Progenitor cell of endocrine pancreas (in vitro differentiated cells): ENCODE data around the gene KMT2A. TPM values are rescaled to one million over a fixed set of nuclear protein-coding genes. Genes with fewer than 3 reads are reported as not detected.
"Not testable (repeated sequence)": the region's sequence is repeated elsewhere in the genome, so short reads cannot be mapped to it uniquely, and the experiment has no call there.

Source experiments
- DNase-seq: peaks from one replicate; pipeline ENCODE4 v3.0.0; 2021; ENCODE audit warnings: low spot score; ENCODE audit not compliant: unreplicated experiment
- H3K27ac Mint-ChIP-seq: 2 replicates; pipeline ENCODE4 v1.8.0; 2021; ENCODE audit warnings: mild to moderate bottlenecking, moderate library complexity, mixed read lengths
- H3K27me3 Mint-ChIP-seq: 2 replicates; pipeline ENCODE4 v1.8.0; 2021; ENCODE audit warnings: mixed read lengths
- H3K36me3 Mint-ChIP-seq: 2 replicates; pipeline ENCODE4 v1.8.0; 2022; ENCODE audit warnings: mixed read lengths; ENCODE audit not compliant: insufficient read depth
- H3K4me1 Mint-ChIP-seq: 2 replicates; pipeline ENCODE4 v1.8.0; 2021; ENCODE audit warnings: low read depth, mixed read lengths
- H3K4me3 Mint-ChIP-seq: 2 replicates; pipeline ENCODE4 v1.8.0; 2021; ENCODE audit warnings: low read depth, mild to moderate bottlenecking, moderate library complexity, mixed read lengths
- H3K9me3 Mint-ChIP-seq: 2 replicates; pipeline ENCODE4 v1.8.0; 2021; ENCODE audit warnings: low read depth, mixed read lengths
- total RNA-seq: library from RNA; stranded (reverse); gene quantifications from 2 replicates; pipeline ENCODE4 v1.2.1, GENCODE V29; 2021
- TF ChIP-seq, protein P1 (sequence below): fragments of 200-600 bp; sonication (generic); IDR thresholded peaks from one replicate; pipeline ENCODE4 v1.5.0; 2021; ENCODE audit warnings: antibody characterized with exemption, mild to moderate bottlenecking; ENCODE audit not compliant: unreplicated experiment

The KMT2A gene
- total RNA-seq, 1 donor from 2014 or later = 89.1 TPM

DNA sequence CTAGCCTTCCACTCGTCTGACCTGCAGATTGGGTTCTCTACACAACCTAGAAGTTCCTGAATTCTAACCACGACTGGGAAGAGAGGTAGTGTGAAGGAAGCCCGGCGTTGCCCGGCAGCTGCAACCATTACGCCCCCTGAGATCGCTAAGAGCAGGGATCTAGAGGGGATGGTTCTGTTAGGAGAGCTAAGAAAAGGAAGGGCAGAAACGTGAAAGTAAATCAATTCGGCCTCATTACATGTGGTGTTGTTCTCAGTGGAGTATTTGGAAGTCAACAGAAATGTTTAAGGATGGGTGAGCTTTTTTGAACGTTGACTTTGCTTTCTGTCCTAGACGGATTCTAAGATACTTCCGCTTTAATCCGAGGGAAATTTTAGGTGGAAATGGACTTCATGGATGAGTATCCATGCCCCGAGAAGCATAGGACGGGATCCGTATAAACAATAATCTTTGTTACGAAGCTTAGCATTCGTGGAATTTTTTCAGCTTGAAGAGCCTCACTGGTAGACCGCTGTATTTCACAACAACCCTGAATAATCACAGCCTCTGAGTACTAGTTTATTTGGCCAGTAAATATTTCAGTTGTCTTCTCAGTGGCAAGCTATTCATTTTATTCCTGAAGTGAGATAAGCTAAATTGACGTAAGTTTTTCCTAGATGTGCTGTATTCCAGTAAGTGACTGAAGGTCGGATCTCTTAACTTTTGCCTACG lies 34.3 kb upstream of the KMT2A start:
- peaks cover 16% of the 10 kb centered on the region for H3K4me1 Mint-ChIP-seq
- peak overlapping the region; percentile 95 for H3K4me3 Mint-ChIP-seq
- DNase-seq = no peak
- no peaks in the 10 kb centered on the region for H3K9me3 Mint-ChIP-seq
- H3K27me3 Mint-ChIP-seq = no peaks in the 10 kb centered on the region
- TF ChIP-seq, protein P1, sequence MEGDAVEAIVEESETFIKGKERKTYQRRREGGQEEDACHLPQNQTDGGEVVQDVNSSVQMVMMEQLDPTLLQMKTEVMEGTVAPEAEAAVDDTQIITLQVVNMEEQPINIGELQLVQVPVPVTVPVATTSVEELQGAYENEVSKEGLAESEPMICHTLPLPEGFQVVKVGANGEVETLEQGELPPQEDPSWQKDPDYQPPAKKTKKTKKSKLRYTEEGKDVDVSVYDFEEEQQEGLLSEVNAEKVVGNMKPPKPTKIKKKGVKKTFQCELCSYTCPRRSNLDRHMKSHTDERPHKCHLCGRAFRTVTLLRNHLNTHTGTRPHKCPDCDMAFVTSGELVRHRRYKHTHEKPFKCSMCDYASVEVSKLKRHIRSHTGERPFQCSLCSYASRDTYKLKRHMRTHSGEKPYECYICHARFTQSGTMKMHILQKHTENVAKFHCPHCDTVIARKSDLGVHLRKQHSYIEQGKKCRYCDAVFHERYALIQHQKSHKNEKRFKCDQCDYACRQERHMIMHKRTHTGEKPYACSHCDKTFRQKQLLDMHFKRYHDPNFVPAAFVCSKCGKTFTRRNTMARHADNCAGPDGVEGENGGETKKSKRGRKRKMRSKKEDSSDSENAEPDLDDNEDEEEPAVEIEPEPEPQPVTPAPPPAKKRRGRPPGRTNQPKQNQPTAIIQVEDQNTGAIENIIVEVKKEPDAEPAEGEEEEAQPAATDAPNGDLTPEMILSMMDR = no peak
- peak overlapping the region; percentile 100 for H3K27ac Mint-ChIP-seq
- peaks cover 3% of the 10 kb centered on the region for H3K36me3 Mint-ChIP-seq

DNA sequence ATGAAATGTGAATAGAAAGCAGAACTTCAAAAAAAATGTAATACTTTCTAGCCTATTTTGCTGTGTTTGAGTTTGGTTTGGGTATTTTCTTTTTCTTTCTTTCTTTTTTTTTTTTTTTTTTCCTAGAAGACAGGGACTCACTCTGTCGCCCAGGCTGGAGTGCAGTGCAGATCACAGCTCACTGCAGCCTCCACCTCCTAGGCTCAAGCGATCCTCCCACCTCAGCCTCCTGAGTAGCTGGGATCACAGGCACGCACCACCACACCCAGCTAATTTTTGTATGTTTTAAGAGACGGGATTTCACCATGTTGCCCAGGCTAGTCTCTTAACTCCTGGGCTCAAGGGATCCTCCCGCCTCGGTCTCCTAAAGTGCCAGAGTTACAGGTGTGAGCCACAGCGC lies 33.7 kb upstream of the KMT2A start:
- peak overlapping the region; percentile 95 for H3K4me3 Mint-ChIP-seq
- H3K27me3 Mint-ChIP-seq, H3K36me3 Mint-ChIP-seq, H3K9me3 Mint-ChIP-seq, H3K27ac Mint-ChIP-seq, DNase-seq: not testable (repeated sequence)
- peaks cover 16% of the 10 kb centered on the region for H3K4me1 Mint-ChIP-seq

DNA sequence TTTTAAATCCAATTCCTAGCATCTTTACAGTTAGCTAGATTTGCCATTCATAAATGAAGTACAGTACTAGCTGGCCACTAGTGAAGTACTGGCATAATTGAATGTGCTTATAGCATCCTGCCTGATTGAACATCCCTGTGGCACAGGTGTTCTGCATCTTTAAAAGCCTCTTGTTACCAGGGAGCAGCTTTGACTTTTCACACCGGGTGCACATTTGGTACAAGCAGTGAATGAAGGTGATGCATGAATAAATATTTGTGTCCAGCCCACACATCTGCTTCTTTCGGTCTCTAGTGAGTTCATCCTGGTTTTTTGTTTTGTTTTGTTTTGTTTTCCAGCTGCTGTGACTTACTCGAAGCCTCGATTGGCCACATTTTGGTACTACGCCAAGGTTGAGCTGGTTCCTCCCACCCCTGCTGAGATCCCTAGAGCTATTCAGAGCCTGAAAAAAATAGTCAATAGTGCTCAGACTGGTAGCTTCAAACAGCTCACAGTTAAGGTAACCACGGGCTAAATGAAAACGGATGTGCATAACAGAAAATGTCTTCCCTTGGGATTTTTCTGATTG lies 29.6 kb upstream of the KMT2A start:
- peaks cover 2% of the 10 kb centered on the region for H3K36me3 Mint-ChIP-seq
- H3K4me3 Mint-ChIP-seq = no peak overlapping the region
- DNase-seq = no peak
- peaks cover 14% of the 10 kb centered on the region for H3K4me1 Mint-ChIP-seq
- H3K27ac Mint-ChIP-seq = no peak overlapping the region
- TF ChIP-seq, protein P1 = no peak
- no peaks in the 10 kb centered on the region for H3K27me3 Mint-ChIP-seq
- no peaks in the 10 kb centered on the region for H3K9me3 Mint-ChIP-seq

DNA sequence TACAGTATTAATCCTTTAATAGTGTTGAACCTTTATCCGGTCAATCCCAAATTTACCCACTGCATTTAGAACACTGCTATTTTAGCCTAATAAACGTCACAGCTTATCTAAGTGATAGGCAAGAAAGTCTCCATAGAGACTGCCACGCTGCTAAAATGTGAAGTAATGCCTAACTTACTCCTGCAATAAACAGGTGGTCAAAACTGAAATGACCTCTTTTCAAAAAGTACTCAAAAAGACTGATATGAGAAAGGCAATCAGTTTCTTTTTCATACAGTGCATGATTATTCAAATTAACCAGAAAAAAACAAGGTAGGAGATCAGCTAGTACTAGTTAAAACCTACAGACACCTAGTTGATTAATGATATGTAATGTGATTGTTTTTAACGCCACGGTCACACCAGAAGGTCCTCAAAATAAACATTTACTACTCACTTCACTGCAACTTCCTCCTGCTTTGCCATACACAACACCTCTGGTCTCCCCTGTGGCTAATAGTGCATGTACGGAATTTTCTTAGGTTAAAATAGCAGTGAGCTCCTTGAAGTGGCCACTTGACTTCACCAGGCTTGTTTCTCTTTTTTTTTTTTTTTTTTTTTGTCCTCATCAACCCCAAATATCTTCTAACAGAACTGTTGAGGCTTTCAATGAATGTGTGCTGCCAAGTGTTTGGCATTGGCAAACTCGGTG lies 26.1 kb upstream of the KMT2A start:
- no peak overlapping the region for H3K4me3 Mint-ChIP-seq
- no peaks in the 10 kb centered on the region for H3K27me3 Mint-ChIP-seq
- no peak for DNase-seq
- H3K4me1 Mint-ChIP-seq = no peaks in the 10 kb centered on the region
- peak overlapping the region; percentile 47 for H3K27ac Mint-ChIP-seq
- TF ChIP-seq, protein P1 = no peak
- no peaks in the 10 kb centered on the region for H3K9me3 Mint-ChIP-seq
- H3K36me3 Mint-ChIP-seq = peaks cover 2% of the 10 kb centered on the region

DNA sequence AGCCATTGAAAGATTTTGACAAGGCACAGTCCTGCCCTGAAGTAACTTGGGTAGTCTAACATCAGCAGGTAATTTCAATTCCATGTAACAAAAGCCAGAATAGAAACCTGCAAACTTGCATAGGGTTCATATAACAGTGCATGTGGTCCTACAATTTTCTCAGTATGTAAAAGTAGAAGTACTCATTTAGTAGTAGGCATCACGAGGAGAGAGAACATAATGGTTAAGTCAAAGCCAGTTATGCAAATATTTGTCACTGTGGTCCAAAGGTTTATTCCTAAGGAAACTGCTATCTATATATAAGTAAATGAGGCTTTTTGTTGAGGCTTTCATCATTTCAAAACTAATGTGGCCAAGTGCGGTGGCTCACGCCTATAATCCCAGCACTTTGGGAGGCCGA lies 24.8 kb upstream of the KMT2A start:
- Mint-ChIP-seq H3K4me1 (no peaks in the 10 kb centered on the region), H3K36me3 (peaks cover 2% of the 10 kb centered on the region), H3K27me3 (no peaks in the 10 kb centered on the region), H3K27ac (no peak overlapping the region), H3K9me3 (no peaks in the 10 kb centered on the region), H3K4me3 (no peak overlapping the region)
- no peak for DNase-seq
- TF ChIP-seq, protein P1 = no peak
